Jurkat, Clone E6-1 (cell line): ENCODE results near the gene C1orf185. TPM values are rescaled to one million over a fixed set of nuclear protein-coding genes. Genes with fewer than 3 reads are reported as not detected.

ENCODE experiments used
- DNase-seq: peaks from one replicate; pipeline ENCODE4 v3.0.0-alpha.2; 2011; ENCODE audit warnings: low read depth, low spot score
- H3K4me3 ChIP-seq: 2 replicates; pipeline ENCODE4 v1.5.1; 2011; ENCODE audit warnings: mild to moderate bottlenecking, low read length, control low read depth, moderate library complexity
- polyA plus RNA-seq: library from polyadenylated mRNA; unstranded; fragments of >200 nt; gene quantifications from one replicate; pipeline ENCODE4 v1.2.1, GENCODE V29; 2012; ENCODE audit warnings: missing spikeins; ENCODE audit not compliant: insufficient read length, insufficient read depth

Gene C1orf185
- polyA plus RNA-seq = not detected

GRCh38 chr1:51101976-51102375 lies at the start of gene C1orf185:
TSS of gene C1orf185 (plus strand) at chr1:51102228. CDS start at chr1:51102234, 6 bp downstream.
- no peak for DNase-seq

GRCh38 chr1:51058858-51059257 lies 43.2 kb upstream of the C1orf185 start:
- peak; percentile 12 for DNase-seq
- no peak overlapping the region for H3K4me3 ChIP-seq

More at GRCh38 chr1:51101976-51102375, at the start of gene C1orf185:
- H3K4me3 ChIP-seq = no peak within 1 kb of the TSS

GRCh38 chr1:51061231-51061918 lies 40.7 kb upstream of the C1orf185 start:
- no peak for DNase-seq

DNA sequence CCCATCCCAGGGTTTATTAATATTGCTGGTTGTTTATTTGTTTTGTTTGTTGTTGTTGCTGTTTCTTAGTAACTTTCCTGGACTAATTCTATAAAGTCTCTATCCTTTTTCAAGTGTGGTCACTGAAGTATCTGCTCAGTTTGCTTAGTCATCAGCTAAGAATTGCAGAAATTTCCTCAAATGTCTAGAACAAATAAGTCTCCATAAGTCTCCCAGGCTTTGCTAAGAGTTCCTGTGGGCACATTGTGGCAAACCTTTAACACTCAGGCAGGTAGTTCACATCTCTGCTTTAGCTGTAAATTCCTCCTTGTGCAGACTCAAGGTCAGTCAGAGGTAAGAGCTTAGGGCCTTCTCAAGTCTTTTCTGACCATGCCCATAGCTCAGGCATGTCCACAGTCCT lies 38.9 kb upstream of the C1orf185 start:
- H3K4me3 ChIP-seq = no peak overlapping the region
- no peak for DNase-seq

More at GRCh38 chr1:51061231-51061918, 40.7 kb upstream of the C1orf185 start:
- H3K4me3 ChIP-seq = no peak overlapping the region

DNA sequence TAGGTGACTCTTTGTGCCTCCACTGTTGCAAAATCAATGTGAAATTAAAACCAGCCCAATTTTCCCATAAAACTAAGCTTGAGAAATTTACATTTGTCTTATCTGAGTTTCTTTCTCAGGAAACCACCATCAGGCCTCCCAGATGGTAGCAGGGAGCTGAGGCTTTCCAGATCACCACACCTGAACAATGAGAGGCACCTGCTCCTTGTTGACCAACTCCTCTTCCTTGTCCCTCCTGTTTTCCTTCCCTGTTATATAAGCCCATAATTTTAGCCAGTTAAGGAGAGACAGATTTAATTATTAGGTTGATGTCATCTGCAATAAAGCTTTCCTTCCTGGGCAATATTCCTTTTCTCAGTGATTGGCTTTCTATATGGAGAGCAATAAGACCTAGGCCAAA lies 32.0 kb upstream of the C1orf185 start:
- no peak for DNase-seq
- no peak overlapping the region for H3K4me3 ChIP-seq

DNA sequence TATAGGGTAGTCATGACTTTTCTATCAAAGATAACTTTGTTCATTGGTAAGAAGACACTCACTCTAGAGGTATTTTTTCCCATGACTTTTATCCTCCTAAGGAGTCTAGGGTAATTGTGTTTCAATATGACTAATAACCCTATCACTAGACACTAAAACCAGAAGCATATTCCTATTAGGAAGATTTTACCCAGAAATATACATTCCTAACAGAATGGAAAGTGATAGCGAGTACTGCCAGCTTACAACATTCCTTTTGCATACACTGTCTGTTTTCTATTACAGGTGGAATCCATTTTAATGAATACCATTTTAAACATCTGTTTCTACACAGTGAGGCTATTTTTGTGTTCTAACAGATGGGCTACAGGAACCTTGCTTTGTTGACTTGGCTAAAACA lies 31.4 kb upstream of the C1orf185 start:
- H3K4me3 ChIP-seq = no peak overlapping the region
- no peak for DNase-seq

GRCh38 chr1:51071291-51072042 lies 30.6 kb upstream of the C1orf185 start:
- DNase-seq = no peak
- H3K4me3 ChIP-seq = no peak overlapping the region

- H3K4me3 ChIP-seq = no peak overlapping the region
- no peak for DNase-seq
Measured at GRCh38 chr1:51072043-51072439, 30.0 kb upstream of the C1orf185 start.

GRCh38 chr1:51072651-51073050 lies 29.4 kb upstream of the C1orf185 start:
- DNase-seq = no peak
- H3K4me3 ChIP-seq = no peak overlapping the region

- H3K4me3 ChIP-seq = no peak overlapping the region
- DNase-seq = no peak
Measured at GRCh38 chr1:51073456-51073855, 28.6 kb upstream of the C1orf185 start.

DNA sequence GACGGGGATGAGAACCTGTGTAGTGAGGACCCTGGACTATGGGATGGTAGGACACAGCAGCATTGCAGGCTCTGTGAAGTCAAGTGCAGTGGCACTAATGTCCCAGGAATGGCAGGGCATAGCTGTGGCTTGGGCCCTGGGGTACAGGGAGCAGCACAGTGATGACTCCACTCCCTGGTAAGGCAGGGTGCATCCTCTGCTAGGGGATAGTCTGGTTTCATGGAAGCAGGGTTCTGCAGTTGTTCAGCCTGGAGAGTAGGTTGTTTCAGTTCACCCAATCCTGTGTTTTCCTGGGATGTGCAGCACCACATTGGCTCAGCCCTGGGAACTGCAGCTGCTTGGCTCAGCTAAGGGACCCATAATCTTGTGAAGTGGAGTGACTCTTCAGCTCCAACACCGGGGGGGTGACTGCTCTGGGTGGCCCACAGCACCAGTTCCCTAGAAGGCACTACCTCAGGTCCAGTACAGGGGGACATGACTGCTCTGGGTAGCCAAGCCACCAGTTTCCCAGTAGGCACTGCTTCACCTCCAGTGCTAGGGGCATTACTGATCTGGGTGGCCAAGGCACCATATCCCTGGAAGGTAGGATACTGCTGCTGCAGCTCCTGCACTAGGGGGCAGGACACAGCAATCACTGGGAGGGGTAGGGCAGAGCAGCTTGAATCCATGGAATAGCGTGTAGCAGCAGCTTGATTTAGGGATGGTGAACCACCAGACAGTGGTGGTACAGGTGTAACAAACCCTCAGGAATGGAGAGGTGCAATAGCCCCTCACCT lies 15.3 kb upstream of the C1orf185 start:
- H3K4me3 ChIP-seq = no peak overlapping the region
- no peak for DNase-seq

DNA sequence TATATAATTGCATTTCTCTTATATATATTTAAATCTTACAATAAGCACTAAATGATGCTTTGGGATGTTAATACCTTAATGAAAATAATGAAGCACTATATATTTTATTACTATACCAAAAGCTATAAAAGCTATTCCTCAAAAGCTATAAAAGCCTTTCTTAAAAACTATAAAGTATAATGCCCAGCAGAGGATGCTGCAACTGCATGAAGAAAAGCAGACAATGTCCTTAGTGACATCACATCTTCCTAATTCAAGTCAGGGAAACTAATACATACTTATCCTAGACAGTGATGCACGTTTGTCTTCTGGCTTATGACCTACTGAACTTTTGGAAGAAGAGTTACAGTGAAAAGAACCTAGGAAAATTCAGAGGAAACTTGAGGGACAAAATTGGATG lies 13.6 kb upstream of the C1orf185 start:
- H3K4me3 ChIP-seq = no peak overlapping the region
- DNase-seq = no peak

DNA sequence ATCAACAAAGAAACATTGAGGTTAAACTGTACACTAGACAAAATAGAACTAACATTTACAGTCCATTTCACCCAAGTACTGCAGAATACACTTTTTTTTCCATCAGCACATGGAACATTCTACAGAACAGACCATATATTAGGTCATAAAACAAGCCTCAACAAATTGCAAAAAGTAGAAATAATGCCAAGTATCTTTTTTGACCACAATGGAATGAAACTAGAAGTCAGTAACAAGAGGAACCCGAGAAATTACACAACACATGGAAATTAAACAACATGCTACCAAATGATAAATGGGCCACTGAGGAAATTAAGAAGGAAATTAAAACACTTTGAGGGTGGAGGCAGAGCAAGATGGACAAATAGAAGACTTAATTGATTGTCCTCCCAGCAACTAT lies 8.4 kb upstream of the C1orf185 start:
- H3K4me3 ChIP-seq = no peak overlapping the region
- no peak for DNase-seq

- no peak overlapping the region for H3K4me3 ChIP-seq
- no peak for DNase-seq
Measured at GRCh38 chr1:51097171-51097570, 4.9 kb upstream of the C1orf185 start.

- DNase-seq = no peak
- no peak overlapping the region for H3K4me3 ChIP-seq
Measured at GRCh38 chr1:51100264-51100880, 1.7 kb upstream of the C1orf185 start.

DNA sequence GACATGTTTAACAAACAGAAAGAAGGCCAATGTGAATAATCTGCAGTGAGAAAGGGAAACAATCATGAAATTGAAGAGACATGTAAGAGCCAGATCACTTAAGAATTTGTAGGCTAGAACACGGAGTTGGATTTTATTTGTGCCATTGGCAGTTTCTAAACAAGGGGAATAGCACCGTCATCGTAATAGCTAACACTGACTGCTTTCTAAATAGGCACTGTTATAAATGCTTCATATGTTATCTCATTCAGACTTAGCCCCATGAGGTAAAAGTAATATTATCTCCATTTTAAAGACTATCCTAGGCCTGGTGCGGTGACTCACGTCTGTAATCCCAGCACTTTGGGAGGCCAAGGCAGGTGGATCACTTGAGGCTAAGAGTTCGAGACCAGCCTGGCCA lies 12.1 kb downstream of the C1orf185 start:
- no peak for DNase-seq

DNA sequence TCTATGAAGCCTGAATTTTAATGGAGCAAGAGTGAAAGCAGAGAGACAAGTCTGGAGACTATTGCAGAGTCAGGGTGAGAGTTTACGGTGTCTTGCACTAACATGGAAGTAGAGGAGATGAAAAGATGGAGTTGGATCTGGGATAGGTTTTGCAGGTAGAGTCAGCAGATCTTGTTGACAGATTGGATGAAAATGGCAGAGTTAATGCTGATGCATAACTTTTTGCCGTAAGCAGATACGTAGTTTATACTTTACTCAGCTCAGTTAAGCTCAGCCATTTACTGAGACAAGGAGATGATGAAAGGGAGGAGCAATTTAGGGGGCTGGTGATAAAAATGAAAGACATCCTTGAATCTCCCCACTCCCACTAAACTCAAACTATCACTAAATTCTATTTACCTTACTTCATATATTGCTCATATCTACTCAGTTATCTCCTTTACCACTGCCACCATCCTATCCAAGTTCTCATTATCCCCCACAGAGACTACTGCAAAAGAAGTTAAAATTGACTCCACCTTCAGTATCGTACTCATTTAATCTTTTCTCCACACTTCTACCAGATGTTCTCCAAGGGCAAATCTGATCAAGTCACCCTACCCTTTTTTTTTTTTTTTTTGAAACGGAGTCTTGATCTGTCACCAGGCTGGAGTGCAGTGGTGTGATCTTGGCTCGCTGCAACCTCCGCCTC lies 13.8 kb downstream of the C1orf185 start:
- H3K4me3 ChIP-seq = no peak overlapping the region
- DNase-seq = no peak

More for the DNA sequence above, 12.1 kb downstream of the C1orf185 start:
- H3K4me3 ChIP-seq = no peak overlapping the region

DNA sequence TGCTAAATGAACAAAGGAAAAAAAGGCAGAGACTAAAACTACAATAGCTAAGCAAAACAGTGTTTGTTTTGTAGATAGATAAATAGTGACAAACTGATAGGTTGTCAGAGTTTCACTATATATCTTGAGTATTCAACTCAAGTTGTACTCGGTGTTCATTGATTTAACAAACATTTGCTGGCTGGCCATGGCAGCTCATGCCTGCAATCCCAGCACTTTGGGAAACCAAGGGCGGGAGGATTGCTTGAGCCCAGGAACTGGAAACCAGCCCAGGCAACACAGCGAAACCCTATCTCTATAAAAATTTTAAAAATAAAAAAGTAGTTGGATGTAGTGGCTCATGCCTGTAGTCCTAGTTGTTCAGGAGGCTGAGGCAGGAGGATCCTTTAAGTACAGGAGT lies 17.3 kb downstream of the C1orf185 start:
- no peak for DNase-seq
- no peak overlapping the region for H3K4me3 ChIP-seq

- no peak overlapping the region for H3K4me3 ChIP-seq
- no peak for DNase-seq
Measured at GRCh38 chr1:51120629-51121028, 18.6 kb downstream of the C1orf185 start.
